ENCODE results near the gene TET2.

TET2 gene

GRCh38 chr4:105147553-105148161 lies 981 bp downstream of the TET2 start:
- TF ChIP-seq, protein P1, sequence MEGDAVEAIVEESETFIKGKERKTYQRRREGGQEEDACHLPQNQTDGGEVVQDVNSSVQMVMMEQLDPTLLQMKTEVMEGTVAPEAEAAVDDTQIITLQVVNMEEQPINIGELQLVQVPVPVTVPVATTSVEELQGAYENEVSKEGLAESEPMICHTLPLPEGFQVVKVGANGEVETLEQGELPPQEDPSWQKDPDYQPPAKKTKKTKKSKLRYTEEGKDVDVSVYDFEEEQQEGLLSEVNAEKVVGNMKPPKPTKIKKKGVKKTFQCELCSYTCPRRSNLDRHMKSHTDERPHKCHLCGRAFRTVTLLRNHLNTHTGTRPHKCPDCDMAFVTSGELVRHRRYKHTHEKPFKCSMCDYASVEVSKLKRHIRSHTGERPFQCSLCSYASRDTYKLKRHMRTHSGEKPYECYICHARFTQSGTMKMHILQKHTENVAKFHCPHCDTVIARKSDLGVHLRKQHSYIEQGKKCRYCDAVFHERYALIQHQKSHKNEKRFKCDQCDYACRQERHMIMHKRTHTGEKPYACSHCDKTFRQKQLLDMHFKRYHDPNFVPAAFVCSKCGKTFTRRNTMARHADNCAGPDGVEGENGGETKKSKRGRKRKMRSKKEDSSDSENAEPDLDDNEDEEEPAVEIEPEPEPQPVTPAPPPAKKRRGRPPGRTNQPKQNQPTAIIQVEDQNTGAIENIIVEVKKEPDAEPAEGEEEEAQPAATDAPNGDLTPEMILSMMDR (IDR thresholded peaks at IDR 0.05; ENCODE audit: low read depth, low read length, missing control alignments) = no peak
- in situ Hi-C loops (cut with HindIII; ENCODE audit: low sequenced_read_pairs) = no loop called here
- no peak for DNase-seq (ENCODE audit: low read depth)
- H3K4me3 ChIP-seq (ENCODE audit: low read depth, low read length) = peak overlapping the region; percentile 98

GRCh38 chr4:105148356-105148755 lies 1.7 kb downstream of the TET2 start:
- in situ Hi-C loops (cut with HindIII; ENCODE audit: low sequenced_read_pairs) = no loop called here
- DNase-seq (ENCODE audit: low read depth) = no peak
- TF ChIP-seq, protein P1 (IDR thresholded peaks at IDR 0.05; ENCODE audit: low read depth, low read length, missing control alignments) = no peak
- H3K4me3 ChIP-seq (ENCODE audit: low read depth, low read length) = peak overlapping the region; percentile 98

- in situ Hi-C loops (cut with HindIII; ENCODE audit: low sequenced_read_pairs) = no loop called here
- no peak for DNase-seq (ENCODE audit: low read depth)
- peak overlapping the region; percentile 98 for H3K4me3 ChIP-seq (ENCODE audit: low read depth, low read length)
These were observed 2.1 kb downstream of the TET2 start for GRCh38 chr4:105148776-105149175.

GRCh38 chr4:105149771-105150170 lies 3.1 kb downstream of the TET2 start:
- in situ Hi-C loops (cut with HindIII; ENCODE audit: low sequenced_read_pairs) = no loop called here
- TF ChIP-seq, protein P1 (IDR thresholded peaks at IDR 0.05; ENCODE audit: low read depth, low read length, missing control alignments) = no peak
- no peak overlapping the region for H3K4me3 ChIP-seq (ENCODE audit: low read depth, low read length)
- DNase-seq (ENCODE audit: low read depth) = no peak

More at GRCh38 chr4:105148776-105149175, 2.1 kb downstream of the TET2 start:
- TF ChIP-seq, protein P1 (IDR thresholded peaks at IDR 0.05; ENCODE audit: low read depth, low read length, missing control alignments) = no peak

GRCh38 chr4:105150503-105150902 lies 3.8 kb downstream of the TET2 start:
- peak; percentile 85 for DNase-seq (ENCODE audit: low read depth)
- H3K4me3 ChIP-seq (ENCODE audit: low read depth, low read length) = no peak overlapping the region
- TF ChIP-seq, protein P1 (IDR thresholded peaks at IDR 0.05; ENCODE audit: low read depth, low read length, missing control alignments) = no peak
- in situ Hi-C loops (cut with HindIII; ENCODE audit: low sequenced_read_pairs) = no loop called here

- TF ChIP-seq, protein P1 (IDR thresholded peaks at IDR 0.05; ENCODE audit: low read depth, low read length, missing control alignments) = no peak
- H3K4me3 ChIP-seq (ENCODE audit: low read depth, low read length) = no peak overlapping the region
- no peak for DNase-seq (ENCODE audit: low read depth)
- in situ Hi-C loops (cut with HindIII; ENCODE audit: low sequenced_read_pairs) = no loop called here
These were observed 7.1 kb downstream of the TET2 start for GRCh38 chr4:105153749-105154148.
